C4-2B (cell line): Measurements from ENCODE around the gene MYLK4.

Source experiments
- H3K27ac ChIP-seq: fragments of 450-650 bp; 2 replicates; pipeline ENCODE4 v1.5.1; 2017
- ZFX ChIP-seq: fragments of 450-650 bp; IDR thresholded peaks from 2 replicates; pipeline ENCODE4 v1.6.1; 2017
- TF ChIP-seq, protein P1 (sequence below): fragments of 450-650 bp; conservative IDR thresholded peaks from 2 replicates; pipeline ENCODE4 v1.5.1; 2017; ENCODE audit warnings: mild to moderate bottlenecking

MYLK4 gene

DNA sequence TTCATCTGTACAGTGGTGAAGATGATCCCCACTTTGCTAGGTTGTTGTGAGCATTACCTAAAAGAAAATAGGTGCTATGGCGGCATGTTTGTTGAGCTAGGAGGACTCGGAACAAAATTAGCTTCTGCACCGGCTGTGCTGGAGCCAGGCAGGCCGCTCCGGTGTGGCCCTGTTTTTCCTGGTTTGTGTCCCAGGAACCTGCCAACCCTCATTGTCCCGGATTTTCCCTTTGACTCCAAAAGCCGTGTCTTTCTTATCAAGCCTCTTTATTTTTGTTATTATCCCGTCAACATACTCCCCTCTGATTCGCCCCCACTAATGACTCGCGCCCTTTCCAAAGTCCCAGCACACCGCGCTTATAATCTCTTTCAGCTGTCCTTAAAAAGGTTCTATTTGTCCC is 117.0 kb downstream of the MYLK4 start:
- H3K27ac ChIP-seq = no peak overlapping the region
- TF ChIP-seq, protein P1, sequence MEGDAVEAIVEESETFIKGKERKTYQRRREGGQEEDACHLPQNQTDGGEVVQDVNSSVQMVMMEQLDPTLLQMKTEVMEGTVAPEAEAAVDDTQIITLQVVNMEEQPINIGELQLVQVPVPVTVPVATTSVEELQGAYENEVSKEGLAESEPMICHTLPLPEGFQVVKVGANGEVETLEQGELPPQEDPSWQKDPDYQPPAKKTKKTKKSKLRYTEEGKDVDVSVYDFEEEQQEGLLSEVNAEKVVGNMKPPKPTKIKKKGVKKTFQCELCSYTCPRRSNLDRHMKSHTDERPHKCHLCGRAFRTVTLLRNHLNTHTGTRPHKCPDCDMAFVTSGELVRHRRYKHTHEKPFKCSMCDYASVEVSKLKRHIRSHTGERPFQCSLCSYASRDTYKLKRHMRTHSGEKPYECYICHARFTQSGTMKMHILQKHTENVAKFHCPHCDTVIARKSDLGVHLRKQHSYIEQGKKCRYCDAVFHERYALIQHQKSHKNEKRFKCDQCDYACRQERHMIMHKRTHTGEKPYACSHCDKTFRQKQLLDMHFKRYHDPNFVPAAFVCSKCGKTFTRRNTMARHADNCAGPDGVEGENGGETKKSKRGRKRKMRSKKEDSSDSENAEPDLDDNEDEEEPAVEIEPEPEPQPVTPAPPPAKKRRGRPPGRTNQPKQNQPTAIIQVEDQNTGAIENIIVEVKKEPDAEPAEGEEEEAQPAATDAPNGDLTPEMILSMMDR = no peak
- TF ChIP-seq ZFX = no peak

DNA sequence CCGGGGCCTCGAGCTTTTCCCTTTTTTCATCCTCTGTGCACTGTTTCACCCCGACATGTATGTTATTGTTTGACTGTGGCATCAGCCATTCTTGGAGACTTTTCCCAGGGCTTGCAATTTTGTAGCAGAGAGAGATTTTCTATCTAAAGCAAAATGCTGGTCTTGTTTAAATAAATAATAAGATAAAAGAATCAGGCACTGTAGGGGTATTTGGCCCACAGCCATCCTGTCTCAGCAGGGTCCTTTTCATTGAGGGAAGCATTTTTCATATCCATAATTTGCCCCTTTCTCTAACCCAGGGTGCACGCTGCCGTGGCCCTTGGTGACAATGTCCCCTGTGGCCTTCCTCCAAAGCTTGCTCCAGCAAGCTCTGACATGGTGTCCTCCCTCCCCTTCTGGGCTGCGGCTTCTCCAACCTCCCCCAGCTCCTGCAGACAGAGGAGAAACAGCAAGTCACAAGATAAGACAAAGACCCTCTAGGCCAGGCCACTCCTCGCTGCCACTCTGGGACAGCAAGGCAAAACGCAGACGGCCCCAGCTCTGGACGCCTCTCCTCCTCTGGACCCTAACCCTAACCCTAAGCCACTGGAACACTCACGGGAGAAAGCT is 117.6 kb downstream of the MYLK4 start:
- TF ChIP-seq, protein P1 = no peak
- TF ChIP-seq ZFX = no peak
- H3K27ac ChIP-seq = no peak overlapping the region

DNA sequence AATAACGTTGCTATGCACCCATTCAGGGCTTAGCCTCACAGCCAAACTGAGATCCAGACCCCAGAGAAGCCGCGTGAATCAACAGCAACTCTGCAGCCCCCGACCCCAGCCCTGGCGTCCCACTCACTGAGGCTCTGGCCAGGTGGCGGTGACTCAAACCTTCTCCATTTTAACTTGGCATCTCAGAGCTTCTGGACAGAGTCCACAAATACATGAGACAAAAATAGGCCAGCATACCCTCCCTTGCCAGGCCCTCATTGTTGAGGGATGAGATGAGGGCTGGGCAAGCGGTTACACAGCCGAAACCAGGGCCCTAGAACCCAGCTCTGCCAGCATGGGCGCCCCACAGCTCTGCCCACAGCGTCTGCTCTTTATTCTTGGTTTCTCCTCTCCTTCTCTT is 118.4 kb downstream of the MYLK4 start:
- no peak overlapping the region for H3K27ac ChIP-seq
- TF ChIP-seq, protein P1 = no peak
- no peak for TF ChIP-seq ZFX

DNA sequence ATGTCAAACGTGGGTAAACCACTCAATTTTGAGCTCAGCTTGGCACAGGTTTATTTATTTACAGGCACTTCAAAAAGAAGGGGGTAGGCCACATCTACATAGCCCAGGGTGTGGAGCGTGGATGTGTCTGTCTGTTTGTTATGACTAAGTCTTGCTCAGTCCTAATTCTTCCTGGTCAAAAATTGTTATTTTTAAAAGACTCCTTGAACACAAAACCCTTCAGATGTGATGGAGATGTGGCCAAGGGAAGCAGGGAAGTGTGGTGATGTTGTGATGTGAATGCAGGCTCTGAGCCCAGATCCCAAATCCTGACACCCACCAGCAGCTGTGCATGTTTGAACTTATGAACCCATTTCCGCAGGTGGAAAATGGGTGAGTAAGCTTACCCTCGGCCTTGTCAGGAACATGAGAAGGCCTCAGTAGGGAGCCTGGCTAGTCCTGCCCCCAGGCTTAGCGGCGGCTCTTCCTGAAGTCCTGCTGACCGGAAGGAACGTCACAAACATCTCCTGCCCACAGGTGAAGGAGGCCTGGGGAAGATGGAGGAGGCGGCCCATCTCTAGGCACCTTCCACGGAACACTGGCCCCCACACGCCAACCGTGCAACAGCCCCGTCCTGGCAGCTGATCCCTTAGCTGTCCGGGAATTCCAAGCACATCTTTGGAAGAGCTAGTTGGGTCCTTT is 119.7 kb downstream of the MYLK4 start:
- H3K27ac ChIP-seq = no peak overlapping the region
- no peak for TF ChIP-seq ZFX
- TF ChIP-seq, protein P1 = no peak

DNA sequence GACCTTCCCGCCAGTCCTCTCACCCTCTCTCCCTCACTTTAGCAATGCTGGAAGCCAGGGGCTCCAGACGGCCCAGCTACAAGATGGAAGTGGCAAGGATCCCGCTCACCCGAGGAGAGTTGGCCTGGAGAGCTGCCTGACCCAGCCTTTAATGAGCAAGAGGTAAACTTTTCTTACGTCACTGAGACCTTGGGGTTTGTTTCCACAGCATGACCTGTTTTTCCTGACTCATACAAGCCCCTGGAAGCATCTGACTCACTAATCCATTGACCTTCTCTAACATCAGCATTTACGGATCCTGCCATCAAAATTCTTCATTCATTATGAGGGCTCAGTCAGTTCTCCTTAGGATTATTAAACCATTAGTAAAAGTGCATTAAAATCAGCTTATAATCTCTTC is 120.4 kb downstream of the MYLK4 start:
- TF ChIP-seq, protein P1 = no peak
- TF ChIP-seq ZFX = no peak
- no peak overlapping the region for H3K27ac ChIP-seq

DNA sequence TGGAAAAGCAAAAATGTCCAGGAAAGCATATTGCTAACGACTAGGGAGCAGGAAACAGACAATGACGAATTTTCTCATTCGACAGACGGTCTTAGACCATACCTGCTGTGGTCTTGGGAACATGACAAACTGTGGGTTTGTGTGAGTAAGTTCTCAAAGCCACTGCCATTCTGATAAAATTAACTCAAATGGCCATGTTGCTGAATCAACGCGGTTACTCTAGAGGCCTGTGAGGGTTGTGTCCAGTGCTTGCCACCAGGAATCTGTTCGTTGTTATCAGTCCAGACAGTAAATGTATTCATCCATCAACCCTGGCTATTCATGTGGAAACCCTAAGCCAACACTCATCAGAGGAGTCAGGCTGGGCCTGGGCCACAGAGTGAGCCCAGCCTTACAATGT is 124.3 kb downstream of the MYLK4 start:
- TF ChIP-seq, protein P1 = no peak
- TF ChIP-seq ZFX = no peak
- H3K27ac ChIP-seq = no peak overlapping the region

DNA sequence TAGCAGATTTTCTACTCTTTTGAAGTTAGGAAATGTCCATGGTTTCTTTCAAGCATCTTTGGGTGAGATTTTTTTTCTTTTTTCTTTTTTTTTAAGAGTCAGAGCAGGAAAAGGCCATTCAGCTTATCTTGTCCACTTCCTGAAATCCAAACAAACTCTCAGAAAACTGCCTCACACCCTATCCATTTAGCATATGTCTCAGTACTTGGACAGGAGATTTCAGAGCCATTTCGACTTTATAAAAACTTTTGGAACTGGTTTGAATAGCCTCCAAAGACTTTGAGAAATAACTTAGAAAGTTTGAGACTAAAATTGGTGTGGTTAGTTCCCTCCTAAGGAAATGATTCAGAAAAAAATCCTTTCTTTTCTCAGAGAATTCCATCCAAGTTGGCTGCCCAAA is 125.1 kb downstream of the MYLK4 start:
- TF ChIP-seq, protein P1 = no peak
- TF ChIP-seq ZFX = no peak
- H3K27ac ChIP-seq = no peak overlapping the region
